A204.1 (cell line): ENCODE results near the gene NOTCH3.
A peak's percentile ranks its signal among the peaks of the same experiment; 100 is the strongest.

Experiments used
- FAIRE-seq: peaks from 2 replicates; lab custom pipeline; 2012; peaks lifted over from hg19 to GRCh38; lab: Jason Lieb, UNC

NOTCH3 gene

DNA sequence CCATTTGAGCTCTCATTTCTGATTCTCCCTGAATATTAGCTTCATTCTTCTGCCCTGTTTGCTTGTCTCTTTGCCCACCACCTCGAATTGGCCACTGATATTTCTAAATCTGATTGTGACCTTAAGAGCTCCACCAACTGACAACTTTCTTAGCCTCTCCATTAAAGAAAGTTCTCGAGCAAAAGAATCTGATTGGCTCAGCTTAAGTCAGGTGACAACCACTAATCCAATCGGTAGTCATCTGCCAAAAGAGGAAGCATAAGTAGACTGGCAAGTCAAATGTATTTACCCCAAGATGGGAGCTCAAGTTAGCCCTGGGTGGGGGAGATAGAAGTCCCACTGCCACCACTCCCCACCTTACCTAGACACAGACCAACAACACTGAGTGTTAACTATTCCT, 41.5 kb downstream of the NOTCH3 start:
- no peak for FAIRE-seq

DNA sequence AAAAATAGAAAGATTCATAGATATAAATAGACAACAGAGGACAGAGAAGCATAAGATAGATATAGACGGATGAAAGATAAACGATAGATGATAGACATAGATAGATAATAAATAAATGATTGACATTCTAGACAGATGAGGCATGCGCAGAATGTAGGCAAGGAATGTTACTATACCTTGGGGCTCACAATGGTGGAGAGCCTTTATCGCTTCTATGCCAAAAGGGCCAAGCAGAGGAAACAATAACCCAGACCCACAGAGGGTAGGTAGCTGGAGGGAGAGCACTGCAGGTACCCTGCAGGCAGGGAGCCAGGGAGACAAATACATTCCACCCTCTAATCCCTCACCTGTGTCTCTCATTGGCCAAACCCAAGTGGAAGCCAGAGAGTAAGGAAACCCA, 44.4 kb downstream of the NOTCH3 start:
- FAIRE-seq: no peak

DNA sequence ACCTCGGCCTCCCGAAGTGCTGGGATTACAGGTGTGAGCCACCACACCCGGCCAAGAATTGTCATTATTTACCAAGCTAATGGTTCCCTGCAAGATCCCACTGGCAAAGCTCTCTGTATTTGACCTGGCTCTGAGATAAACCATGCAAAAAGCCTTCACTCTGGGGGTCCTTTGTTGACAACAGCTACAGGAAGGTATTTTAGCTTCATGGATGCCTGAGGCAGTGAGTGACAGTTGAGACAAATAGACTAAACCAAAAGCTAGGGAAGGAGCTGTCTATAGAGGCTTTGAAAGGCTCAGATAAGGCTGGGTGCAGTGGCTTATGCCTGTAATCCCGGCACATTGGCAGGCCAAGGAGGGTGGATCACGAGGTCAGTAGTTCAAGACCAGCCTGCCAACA, 45.5 kb downstream of the NOTCH3 start:
- FAIRE-seq: no peak

DNA sequence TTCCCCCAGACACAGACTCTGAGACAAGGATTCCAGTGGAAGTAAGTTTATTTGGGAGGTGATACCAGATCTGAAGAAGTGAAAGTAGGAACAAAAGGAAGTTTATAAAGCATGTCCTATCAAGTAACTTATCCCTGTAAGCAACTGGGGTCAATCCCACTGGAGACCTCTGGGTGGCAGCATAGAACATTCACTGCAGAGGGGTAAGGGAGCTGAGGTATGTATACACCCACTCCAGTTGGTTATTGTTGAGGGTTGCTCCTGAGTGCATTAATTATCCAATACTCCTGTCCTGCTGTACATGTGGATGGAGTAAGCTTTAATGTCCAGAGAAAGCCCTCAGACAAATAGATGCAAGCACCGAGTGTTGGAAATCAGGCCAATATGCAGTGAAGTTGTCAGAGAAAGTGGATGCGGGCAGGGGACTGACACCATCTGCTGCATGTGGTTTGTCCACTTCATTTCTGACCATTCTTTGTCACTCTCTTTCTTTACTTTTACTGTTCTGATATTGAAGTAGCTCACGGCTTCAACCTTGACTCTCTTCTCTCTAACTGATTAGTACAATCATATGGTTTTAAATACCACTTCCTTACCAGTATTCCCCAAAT, 46.7 kb downstream of the NOTCH3 start:
- no peak for FAIRE-seq

DNA sequence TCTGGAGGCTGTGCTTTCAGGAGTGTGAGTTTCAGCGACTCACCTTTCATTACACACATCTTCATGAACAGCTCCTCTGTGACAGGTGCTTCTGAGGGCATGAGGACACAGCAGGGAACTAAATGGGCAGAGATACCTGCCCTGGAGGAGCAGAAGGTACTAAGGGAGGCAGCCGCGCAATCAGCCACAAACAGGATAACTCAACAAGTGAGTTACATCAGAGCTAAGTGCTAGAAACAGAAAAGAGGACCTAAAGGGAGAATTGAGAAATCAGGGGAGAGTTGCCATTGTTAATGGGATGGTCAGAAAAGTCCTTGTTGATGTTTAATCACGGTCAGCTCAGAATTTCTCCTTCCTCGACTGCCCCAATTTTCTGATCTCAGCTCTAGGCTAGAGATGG, 51.1 kb downstream of the NOTCH3 start:
- no peak for FAIRE-seq

DNA sequence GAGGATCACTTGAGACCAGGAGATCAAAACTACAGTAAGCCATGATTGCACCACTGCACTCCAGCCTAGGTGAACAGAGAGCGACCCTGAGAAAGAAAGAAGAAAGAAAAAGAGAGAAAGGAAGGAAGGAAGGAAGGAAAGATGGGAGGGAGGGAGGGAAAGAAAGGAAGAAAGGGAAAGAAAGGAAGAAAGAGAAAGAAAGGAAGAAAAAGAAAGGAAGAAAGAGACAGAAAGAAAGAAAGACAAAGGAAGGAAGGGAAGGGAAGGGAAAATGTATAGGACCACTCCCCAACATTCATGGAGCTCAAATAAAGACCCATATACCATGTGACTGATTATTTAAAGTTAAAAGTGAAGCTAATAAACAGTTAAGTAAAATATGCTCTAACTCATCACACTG, 53.7 kb downstream of the NOTCH3 start:
- no peak for FAIRE-seq

DNA sequence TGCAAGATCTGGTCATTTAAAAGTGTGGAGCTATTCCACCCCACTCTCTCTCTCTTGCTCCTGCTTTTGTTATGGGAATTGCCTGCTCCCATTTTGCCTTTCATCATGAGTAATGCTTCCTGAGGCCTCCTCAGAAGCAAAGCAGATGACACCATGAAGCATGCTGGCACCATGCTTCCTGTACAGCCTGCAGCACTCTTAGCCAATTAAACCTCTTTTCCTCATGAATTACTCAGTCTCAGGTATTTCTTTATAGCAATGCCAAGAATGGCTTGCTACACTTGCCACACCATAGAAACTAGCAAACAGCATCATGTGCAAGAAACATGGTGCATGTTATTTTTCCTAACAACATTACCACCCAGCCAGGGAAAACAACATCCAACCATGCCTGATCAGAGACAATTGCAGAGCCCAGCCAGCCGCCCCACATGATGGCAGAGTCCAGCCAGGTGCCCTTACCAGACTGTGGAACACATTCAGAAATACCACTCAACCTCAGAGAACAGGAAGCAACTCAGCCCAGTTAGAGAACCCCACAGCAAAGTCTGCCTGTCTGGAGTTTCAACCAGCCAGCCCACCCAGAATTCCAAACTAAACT, 56.6 kb downstream of the NOTCH3 start:
- no peak for FAIRE-seq

DNA sequence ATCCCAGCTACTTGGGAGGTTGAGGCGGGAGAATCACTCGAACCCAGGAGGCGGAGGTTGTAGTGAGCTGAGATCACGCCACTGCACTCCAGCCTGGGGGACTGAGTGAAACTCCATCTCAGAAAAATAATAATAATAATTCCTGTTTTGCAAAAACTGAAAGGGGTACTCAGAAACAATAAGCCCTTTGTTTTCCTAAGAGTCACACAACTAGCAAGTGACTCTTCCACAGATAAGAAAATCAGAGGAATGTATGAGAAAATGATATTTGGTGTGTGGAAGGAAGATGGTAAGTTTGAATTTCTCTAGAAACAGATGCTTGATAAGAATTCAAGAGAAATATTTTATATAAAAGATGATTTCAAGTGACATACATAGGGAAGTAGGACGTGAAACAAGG, 58.5 kb downstream of the NOTCH3 start:
- FAIRE-seq: no peak

DNA sequence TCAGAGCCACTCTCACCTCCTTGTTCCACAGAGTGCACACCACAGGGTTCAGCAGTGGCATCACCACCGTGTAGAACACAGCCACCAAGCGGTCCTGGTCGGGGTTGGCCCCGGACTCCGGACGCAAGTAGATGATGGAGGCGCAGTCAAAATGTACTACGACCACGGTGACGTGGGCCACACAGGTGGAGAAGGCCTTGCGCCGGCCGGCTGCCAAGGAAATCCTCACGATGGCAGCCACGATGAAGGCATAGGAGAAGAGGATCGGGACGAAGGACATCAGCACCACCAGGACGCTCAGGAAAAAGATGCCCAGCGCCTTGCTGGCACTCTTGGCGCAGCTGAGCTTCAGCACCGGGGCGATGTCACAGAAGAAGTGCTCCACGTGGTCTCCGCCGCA, 59.7 kb downstream of the NOTCH3 start:
- FAIRE-seq: no peak

DNA sequence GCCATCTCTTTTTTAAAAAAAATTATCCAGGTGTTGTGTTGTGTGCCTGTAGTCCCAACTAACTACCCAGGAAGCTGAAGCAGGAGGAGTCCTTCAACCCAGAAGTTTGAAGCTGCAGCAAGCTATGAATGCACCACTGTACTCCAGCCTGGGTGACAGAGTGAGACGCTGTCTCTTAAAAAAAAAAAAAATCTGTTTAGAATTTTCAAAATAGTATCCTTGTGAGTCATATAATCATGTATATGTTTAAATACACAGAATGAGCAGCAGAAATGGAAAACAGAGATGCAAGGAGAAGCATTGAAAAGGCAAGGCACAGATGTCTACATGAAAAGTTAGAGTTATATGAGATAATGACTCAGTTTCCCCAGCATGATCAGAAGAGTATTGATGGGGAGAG, 62.4 kb downstream of the NOTCH3 start:
- FAIRE-seq: no peak

DNA sequence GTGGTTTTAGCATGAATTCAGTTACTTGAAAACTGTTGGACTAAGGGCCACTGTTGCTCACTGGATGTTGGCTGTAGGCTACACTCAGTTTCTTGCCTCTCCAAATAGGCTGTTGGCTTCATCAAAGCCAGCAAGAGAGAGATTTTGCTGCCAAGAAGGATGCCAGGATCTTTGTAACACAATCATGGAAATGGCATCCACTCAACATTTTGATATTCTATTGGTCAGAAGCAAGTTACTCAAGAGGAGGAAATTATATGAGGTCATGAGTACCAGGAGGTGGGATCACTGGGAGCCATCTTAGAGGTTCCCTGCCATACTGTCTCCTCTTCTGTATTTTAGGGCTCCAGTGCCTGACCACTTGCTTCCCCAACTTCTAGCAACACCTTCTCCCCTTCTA, 63.0 kb downstream of the NOTCH3 start:
- no peak for FAIRE-seq

DNA sequence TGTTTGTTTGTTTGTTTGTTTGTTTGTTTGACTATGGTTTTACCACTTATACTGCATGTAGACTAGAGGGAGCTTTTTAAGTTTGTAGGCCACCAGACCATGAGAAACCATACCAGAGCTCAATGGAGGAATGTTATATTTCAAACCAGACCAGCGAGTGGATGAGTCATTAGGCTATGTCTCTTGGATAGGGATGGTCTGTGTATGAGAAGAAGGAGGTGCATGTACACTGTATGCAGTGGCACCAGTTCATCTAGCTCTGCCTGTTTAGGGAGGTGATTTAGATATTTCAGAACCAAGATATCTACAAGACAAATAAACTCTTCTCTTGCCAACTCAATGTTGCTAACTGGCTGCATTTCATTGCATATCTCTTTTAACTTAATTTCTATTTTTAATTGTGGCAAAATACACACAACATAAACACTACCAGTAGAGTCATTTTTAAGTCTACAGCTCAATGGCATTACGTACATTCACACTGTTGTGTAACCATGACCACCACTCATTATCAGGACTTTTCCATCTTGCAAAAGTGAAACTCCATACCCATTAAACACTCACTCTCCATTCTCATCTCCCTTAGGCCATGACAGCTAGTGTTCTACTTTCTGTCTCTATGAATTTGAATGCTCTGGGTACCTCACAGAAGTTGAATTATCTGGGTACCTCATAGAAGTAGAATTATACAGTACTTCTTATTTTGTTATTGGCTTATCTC, 64.4 kb downstream of the NOTCH3 start:
- FAIRE-seq: no peak

DNA sequence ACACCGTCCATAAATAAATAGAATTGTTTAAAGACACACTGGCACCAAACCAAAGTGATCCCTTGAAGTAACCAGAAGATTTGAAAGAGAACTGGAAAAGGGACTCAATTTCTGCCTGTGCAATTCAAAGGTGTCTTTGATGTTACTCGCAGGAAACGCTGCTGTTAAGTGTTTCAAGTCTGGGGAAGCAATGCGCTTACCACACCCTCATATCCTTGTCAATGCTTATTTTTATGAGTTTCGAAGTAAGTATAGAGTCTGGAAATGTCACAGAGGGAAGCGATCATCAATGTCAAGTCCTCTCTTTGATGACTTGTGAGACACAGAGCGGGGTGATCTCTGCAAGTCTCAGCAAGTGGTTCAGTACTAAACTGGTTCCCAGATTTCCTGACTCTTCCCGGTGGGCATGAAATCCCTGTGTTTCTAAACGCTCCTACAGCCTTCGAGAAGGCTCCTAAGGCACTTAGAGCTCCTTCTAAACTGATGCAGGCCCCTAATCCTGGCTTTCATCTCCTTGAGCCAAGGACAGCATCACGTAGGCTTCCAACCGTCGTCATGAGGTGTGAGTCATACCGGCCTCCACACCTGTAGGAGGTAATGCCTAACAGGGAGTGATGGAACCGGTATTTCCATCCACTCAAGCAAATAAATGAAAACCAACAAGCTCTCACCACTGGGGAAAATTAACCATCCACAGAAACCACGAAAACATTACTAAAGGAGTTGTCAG, 70.8 kb downstream of the NOTCH3 start:
- FAIRE-seq: no peak

DNA sequence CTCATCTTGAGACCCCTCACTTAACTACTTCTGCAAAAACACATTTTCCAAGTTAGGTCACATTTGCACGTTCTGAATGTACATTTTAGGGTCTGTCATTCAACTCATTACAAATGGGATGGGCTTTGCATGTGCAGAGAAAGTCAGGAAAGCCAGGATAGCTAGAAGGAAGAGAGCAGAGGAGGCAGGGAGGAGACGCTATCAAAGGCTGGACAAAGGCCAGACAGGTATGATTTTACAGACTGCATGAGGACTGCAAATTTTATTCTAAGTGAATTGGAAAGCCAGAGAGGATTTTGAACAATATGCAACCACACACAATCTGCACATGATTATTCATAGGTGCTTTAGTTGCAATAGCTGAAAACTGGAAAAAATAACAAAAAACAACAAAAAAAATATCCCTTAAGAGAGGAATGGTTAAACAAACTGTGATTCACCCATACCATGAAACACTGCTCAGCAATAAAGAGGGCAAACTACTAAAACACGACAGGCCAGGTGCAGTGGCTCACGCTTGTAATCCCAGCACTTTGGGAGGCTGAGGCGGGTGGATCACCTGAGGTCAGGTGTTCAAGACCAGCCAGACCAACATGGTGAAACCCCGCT, 72.5 kb downstream of the NOTCH3 start:
- FAIRE-seq: no peak

DNA sequence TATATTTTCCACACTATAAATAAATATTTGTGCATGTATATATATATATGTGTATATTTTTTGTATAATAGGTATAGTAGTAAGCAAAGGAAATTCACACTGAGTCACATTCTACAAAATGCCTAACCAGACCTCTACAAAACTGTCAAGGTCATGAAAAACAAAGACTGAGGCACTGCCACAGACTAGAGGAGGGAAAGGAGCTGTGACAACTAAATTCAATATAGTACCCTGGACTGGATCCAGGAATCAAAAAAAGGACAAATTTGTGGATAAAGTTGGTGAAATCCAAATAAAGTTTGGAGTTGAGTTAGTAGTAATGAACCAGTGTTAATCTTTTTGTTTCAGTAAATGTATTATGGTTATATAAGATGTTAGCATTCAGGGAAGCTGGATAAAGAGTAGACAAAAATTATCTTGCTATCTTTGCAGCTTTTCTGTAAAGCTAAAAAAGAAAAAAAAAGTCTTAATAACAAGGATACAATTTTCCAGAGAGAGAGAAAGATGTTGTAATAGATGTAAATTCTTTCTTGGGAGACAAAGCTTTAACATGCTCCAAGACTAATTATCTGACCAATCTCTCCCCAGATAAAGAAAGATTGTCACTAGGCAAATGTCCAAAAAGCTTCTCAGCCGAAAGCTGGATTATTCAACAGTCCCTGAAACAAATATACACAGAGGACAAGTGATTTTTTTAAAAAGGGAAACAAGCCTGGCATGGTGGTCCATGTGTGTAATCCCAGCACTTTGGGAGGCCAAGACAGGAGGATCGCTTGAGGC, 74.5 kb downstream of the NOTCH3 start:
- FAIRE-seq: no peak

DNA sequence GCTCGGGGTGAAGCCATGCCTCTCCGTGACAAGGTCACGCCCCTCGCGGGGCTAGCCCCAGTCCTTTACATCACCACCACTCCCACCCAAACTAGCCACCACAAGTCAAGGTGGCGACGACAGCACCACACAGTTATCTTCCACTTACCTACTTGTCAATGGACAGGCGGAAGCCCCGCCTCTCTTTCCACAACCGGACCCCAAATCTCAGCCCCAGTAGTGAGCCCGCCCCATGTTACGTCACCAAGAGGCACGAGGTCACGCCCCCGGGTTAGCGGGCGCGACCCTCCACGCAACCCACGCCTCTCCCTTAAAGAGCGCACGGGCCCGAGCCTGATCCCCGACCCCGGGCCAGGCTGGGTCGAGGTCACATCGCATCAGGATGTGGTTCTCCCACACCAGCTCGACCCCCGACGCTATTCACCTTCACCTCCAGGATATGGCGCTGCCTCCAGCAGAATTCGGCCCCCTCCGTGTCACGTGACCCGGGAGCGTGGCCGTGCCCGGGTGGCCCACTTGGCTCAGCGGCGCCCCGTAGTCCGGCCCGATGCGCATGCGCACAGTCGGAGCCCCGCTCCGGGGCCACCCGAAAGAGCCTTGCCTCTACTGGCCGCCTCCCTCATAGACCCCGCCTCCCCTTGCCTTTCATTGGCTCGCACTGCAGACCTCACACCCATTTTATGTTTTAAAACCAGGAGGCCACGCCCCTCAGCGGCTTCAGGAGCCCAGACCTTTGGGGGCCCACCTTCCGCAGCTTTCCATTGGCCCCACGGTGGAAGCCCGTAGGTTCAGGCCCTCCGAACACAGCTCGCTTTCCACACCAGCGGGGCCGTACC, 75.3 kb downstream of the NOTCH3 start:
- peak; percentile 96 for FAIRE-seq

DNA sequence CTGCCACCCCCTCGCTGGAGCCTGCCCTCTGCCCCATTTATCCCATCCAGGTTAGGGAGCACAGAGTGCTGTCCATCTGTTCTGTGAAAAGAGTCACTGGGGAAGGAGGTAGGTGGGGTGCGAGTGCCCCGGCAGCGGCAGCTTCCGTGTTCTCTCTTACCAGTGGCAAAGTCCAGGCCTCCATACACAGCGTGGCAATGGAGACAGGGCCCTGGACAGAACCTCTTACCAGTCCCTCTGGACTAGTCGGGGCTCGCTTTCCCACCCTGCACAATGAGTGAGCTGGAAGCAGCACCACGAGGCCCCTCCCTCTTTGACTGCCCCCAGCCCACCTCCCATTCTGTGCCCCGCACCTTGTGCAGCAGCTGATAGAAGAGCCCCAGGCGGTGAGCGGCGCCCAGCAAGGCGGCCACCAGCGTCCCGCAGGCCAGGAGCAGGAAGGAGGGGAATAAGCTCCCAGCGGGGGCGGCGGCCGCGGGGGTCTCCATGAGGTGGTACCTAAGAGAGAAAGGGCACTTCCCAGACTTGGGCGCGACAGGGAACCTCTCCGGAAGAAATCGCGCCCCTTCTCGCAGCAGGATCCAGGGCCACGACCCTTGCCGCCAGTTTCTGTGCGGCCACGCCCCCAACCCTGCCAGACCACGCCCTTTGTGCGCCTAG, 76.1 kb downstream of the NOTCH3 start:
- FAIRE-seq: no peak

DNA sequence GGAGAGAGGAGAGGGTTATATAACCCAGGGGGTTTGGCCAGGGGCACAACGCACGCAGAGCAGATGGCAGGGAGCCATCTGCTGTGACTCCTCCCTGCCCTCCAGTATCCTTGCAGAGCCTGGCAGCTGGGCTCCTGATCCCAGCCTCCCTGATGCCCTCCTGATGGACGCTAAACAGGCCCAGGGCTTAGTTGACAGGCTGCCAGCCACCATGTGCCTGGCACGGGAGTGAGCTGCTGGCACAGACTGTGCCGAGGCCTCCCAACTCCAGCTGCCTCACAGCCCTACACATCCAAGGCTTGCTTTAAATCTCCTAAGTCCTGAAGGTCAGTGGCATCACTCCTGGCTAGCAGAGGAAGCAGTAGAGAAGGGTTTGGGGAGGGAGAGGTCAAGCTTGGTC, 76.9 kb downstream of the NOTCH3 start:
- no peak for FAIRE-seq

DNA sequence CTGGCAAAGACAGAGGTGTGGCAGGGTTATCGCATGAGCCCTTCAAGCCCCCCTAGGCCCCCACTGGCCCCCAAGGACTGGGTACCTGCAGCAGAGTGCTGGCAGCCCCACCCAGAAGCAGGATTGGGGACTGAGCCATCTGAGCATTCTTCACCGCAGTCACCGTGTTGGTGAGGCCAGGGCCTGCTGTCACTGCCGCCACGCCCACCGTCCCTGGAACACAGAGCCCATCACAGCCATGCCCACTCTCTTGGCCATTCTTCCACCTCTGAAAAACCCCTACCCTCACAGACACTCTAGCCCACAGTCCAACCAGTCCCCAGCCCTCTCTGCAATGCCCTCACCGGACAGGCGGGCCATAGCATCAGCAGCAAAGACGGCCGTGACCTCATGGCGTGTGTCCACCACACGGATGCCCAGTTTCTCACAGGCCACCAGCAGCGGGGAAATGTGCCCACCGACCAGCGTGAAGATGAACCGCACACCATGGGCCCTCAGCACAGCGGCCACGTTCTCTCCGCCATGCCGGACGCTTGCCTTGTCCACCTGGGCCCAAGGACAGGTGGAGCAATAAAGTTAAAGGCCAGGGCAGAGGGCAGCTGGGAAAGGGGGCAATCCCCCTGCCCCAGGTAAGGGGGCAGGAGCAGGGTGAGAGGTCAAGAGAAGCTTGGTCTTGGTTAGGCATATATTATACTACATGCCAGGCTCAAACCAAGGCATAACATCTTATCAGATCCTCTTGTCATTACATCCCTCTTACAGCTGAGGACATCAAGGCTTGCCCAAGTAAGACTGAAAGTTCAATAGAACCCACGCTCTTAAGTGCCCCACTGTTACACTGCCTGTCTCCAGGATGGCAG, 77.5 kb downstream of the NOTCH3 start:
- no peak for FAIRE-seq
